Measurements from ENCODE around the gene OLFML2A.

Gene OLFML2A

DNA sequence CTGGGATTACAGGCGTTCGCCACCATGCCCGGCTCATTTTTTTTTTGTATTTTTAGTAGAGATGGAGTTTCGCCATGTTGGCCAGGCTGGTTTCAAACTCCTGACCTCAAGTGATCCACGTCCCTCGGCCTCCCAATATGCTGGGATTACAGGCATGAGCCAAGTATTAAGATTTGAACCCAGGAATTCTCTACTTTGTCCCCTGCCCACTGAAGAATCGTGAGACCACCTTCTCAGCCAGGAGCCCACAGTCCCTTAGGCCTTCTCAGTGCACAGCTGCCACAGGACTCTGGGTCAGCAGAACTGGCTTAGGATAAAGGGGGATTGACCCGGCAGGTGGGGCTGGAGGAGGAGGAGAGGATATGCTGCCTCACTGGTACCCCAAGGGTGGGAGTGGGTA lies 13.4 kb downstream of the OLFML2A start:
- H3K4me1 ChIP-seq (ENCODE audit: control insufficient read depth in 1 of 2, insufficient read depth in 2 of 2, low read length in 2 of 2), result no peaks in the 10 kb centered on the region
- H3K27ac ChIP-seq (ENCODE audit: low read length), result no peak overlapping the region
- H3K27me3 ChIP-seq (ENCODE audit: low read depth, low read length), result no peaks in the 10 kb centered on the region
- H3K9me3 ChIP-seq (ENCODE audit: control insufficient read depth in 1 of 2, low read length in 2 of 2), result no peaks in the 10 kb centered on the region
- no peaks in the 10 kb centered on the region for H3K36me3 ChIP-seq (ENCODE audit: control insufficient read depth in 1 of 2, insufficient read depth in 2 of 2, low read length in 2 of 2)
- H3K4me3 ChIP-seq (ENCODE audit: low read depth in 1 of 2, low read length in 2 of 2), result no peak overlapping the region

DNA sequence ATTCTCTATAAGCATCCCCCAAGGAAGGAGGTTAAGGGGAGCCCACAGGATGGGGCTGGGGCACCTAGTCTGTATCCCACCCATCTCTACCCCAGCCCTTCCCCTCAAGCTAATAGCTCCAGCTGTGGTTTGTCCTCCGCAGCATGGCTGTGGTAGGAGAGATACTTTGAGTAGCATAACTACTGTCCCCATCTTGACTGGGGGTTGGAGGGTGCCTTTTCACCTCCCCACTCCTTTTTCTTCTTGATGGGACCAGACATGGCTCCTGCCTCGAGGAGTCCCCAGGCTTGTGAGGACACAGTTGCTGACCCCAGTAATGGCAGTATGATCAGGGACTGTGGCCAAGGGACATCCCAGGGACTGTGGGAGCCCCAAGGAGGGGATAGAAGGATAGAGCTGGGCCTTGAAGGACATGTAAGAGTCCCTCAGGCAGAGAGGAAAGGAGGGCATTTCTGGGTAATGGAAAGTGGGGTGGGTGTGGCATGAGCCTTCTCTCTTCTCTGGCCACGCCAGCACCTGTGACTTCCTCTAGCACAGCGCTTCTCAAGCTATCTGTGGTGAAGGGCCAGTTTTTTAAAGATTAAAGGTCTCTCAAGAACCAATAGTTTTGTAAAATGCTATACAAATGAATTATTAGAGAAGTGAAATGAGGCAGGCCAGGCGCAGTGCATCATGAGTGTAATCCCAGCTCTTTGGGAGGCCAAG lies 14.0 kb downstream of the OLFML2A start:
- Histone ChIP-seq H3K9me3 (ENCODE audit: control insufficient read depth in 1 of 2, low read length in 2 of 2) (no peaks in the 10 kb centered on the region), H3K4me3 (ENCODE audit: low read depth in 1 of 2, low read length in 2 of 2) (no peak overlapping the region), H3K27me3 (ENCODE audit: low read depth, low read length) (no peaks in the 10 kb centered on the region), H3K27ac (ENCODE audit: low read length) (no peak overlapping the region), H3K36me3 (ENCODE audit: control insufficient read depth in 1 of 2, insufficient read depth in 2 of 2, low read length in 2 of 2) (no peaks in the 10 kb centered on the region), H3K4me1 (ENCODE audit: control insufficient read depth in 1 of 2, insufficient read depth in 2 of 2, low read length in 2 of 2) (no peaks in the 10 kb centered on the region)

DNA sequence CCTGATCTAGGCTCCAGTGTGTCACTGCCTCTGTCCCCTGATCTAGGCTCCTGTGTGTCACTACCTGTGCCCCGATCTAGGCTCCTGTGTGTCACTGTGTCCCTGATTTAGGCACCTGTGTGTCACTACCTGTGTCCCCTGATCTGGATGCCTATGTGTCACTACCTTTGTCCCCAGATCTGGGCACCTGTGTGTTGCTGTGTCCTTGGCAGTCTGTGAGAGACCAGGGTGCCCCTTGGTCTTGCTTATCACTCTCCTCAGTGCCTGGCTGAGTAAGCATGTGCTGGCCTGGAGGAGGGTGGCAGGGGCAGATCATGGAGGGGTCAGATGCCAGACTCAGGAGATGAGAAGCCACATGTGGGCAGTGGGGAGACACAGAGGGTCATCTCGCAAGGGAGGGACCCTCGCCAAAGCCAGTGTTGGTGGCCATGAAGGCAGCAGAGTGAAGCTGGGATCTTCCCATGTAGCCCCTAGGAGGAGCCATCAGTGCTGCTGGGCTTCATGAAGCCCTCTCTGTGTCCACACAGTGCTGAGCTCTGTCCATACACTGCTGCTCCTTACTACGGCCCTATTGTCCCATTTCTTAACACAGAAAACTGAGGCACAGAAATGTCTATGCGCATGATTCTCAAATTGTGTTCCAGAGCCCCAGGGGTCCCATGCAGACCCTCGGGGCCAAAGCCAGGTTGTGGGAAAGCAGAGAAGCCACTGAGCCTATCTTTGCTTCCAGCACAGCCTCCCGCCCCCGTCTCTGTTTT lies 15.5 kb downstream of the OLFML2A start:
- Histone ChIP-seq H3K36me3 (ENCODE audit: control insufficient read depth in 1 of 2, insufficient read depth in 2 of 2, low read length in 2 of 2) (no peaks in the 10 kb centered on the region), H3K9me3 (ENCODE audit: control insufficient read depth in 1 of 2, low read length in 2 of 2) (no peaks in the 10 kb centered on the region), H3K27ac (ENCODE audit: low read length) (no peak overlapping the region), H3K27me3 (ENCODE audit: low read depth, low read length) (no peaks in the 10 kb centered on the region), H3K4me1 (ENCODE audit: control insufficient read depth in 1 of 2, insufficient read depth in 2 of 2, low read length in 2 of 2) (peaks cover 0 to 11% of the 10 kb centered on the region in 2 donors), H3K4me3 (ENCODE audit: low read depth in 1 of 2, low read length in 2 of 2) (no peak overlapping the region)

DNA sequence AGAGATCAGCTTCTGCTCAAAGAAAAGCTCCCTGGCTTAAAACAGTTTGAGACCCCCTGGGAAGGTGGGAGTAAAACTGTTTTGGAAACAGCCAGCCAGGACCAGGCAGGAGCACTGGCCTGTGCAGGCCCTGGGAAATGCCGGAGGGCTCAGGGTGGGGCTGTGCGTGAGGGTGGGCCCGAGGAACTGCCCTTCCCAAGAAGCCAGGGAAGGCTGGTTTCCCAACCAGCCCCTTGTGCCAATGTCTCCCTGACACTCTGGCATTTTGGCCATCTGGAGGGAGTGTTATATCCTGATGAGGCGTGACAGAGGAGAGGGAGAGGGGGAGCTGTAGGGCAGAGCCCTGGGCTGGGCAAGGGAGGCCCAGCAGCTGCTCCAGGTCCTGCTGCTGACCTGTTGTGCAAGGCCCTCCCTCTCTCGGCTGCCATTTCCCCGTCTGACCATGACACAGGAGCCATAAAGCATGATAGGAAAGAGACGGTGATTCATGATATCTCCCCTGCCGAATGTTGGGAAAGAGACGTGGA lies 16.1 kb downstream of the OLFML2A start:
- H3K9me3 ChIP-seq (ENCODE audit: control insufficient read depth in 1 of 2, low read length in 2 of 2), result no peaks in the 10 kb centered on the region
- H3K36me3 ChIP-seq (ENCODE audit: control insufficient read depth in 1 of 2, insufficient read depth in 2 of 2, low read length in 2 of 2), result no peaks in the 10 kb centered on the region
- H3K27ac ChIP-seq (ENCODE audit: low read length), result no peak overlapping the region
- H3K4me3 ChIP-seq (ENCODE audit: low read depth in 1 of 2, low read length in 2 of 2), result no peak overlapping the region
- no peaks in the 10 kb centered on the region for H3K27me3 ChIP-seq (ENCODE audit: low read depth, low read length)
- H3K4me1 ChIP-seq (ENCODE audit: control insufficient read depth in 1 of 2, insufficient read depth in 2 of 2, low read length in 2 of 2), result peaks cover 0 to 17% of the 10 kb centered on the region in 2 donors

DNA sequence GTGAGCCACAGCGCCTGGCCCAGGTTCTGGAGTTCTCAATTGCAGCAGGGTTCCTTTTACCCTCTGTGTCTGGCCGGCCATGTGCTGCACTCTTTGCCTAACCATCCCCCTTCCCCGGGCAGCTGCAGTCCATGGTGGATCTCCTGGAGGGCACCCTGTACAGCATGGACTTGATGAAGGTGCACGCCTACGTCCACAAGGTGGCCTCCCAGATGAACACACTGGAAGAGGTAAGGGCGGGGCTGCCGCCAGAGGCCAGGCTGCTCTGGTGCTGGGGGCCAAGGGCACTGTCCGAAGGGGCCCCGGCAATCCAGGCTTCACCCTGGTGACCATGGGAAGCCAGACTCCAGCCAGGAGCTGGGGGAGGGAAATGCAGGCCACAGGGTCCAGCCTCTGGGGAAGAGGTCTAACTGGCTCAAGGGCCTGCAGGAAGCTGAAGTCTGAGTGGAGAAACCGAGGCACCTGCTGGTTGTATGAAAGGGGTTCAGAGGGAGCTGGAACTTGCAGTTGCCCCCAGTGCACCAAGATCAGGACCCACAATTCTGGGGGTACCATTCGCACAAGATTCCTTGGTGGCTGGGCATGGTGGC lies 18.1 kb downstream of the OLFML2A start:
- Histone ChIP-seq H3K27ac (ENCODE audit: low read length) (no peak overlapping the region), H3K4me1 (ENCODE audit: control insufficient read depth in 1 of 2, insufficient read depth in 2 of 2, low read length in 2 of 2) (peaks cover 2 to 25% of the 10 kb centered on the region in 2 donors), H3K27me3 (ENCODE audit: low read depth, low read length) (no peaks in the 10 kb centered on the region), H3K9me3 (ENCODE audit: control insufficient read depth in 1 of 2, low read length in 2 of 2) (no peaks in the 10 kb centered on the region), H3K36me3 (ENCODE audit: control insufficient read depth in 1 of 2, insufficient read depth in 2 of 2, low read length in 2 of 2) (no peaks in the 10 kb centered on the region), H3K4me3 (ENCODE audit: low read depth in 1 of 2, low read length in 2 of 2) (no peak overlapping the region)

DNA sequence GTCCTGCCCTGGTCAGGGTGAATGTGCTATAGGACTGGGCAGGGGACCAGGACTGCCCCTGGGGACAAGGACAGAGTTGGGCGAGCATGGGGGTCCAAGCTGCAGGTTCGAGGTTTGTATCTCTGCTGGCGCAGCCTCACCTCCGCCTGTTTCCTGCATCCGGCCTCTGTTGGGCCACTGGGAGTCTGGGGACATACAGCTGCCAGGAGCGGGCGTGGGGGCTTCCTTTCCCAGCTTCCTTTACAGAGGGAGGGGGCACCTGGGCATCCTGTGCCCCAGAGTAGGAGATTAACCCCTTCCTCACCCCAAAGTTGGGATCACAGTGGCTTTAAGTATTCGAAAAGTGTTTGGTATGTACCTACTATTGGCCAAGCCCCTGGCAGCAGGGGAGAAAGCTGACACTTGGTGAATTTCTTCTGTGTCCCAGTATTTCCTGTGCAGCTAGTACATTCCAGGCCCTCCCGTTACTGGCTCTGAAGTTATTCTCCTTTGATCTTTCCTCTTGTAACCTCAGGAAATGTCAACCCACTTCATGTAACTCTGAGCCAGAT lies 19.0 kb downstream of the OLFML2A start:
- no peaks in the 10 kb centered on the region for H3K27me3 ChIP-seq (ENCODE audit: low read depth, low read length)
- H3K36me3 ChIP-seq (ENCODE audit: control insufficient read depth in 1 of 2, insufficient read depth in 2 of 2, low read length in 2 of 2), result no peaks in the 10 kb centered on the region
- no peaks in the 10 kb centered on the region for H3K9me3 ChIP-seq (ENCODE audit: control insufficient read depth in 1 of 2, low read length in 2 of 2)
- peaks cover 5 to 31% of the 10 kb centered on the region in 2 donors for H3K4me1 ChIP-seq (ENCODE audit: control insufficient read depth in 1 of 2, insufficient read depth in 2 of 2, low read length in 2 of 2)
- no peak overlapping the region for H3K27ac ChIP-seq (ENCODE audit: low read length)
- H3K4me3 ChIP-seq (ENCODE audit: low read depth in 1 of 2, low read length in 2 of 2), result no peak overlapping the region

DNA sequence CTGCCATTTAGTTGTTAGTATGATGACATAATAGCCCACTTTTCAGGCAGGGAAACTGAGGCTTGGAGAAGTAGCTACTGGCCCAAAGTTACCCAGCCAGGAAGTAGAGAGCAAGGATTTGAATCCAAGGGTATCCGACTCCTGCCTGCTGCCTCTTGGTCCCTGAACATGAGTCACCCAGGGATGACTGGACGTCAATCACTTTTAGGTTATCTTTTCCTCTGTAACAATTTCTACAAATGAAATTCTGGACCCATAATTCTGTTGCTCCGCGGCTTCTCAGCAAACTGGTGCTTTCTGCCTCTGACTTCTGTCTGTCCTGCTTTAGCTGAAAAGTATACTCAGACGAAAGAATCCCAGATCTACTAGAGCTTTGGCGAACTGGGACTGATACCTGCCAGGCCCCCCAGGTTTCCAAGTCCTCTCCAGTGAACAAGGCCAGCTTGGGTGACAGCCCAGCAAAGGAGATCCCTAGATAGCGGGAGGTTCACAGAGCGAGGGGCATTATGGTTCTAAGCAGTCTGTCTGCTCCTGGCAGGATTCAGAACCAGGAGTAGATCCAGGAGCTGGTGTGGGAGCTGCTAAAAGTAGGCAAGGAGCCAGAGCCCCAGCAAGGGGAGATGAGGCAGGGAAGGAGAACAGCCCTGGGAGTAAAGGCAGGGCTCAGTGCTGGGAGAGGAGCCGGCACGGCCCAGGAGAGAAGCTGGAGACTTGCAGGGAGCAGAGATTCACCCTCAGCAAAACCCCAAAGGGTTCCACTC lies 20.6 kb downstream of the OLFML2A start:
- Histone ChIP-seq H3K27ac (ENCODE audit: low read length) (no peak overlapping the region), H3K36me3 (ENCODE audit: control insufficient read depth in 1 of 2, insufficient read depth in 2 of 2, low read length in 2 of 2) (peaks cover 0 to 6% of the 10 kb centered on the region in 2 donors), H3K9me3 (ENCODE audit: control insufficient read depth in 1 of 2, low read length in 2 of 2) (no peaks in the 10 kb centered on the region), H3K27me3 (ENCODE audit: low read depth, low read length) (no peaks in the 10 kb centered on the region), H3K4me1 (ENCODE audit: control insufficient read depth in 1 of 2, insufficient read depth in 2 of 2, low read length in 2 of 2) (peaks cover 5 to 31% of the 10 kb centered on the region in 2 donors), H3K4me3 (ENCODE audit: low read depth in 1 of 2, low read length in 2 of 2) (no peak overlapping the region)

DNA sequence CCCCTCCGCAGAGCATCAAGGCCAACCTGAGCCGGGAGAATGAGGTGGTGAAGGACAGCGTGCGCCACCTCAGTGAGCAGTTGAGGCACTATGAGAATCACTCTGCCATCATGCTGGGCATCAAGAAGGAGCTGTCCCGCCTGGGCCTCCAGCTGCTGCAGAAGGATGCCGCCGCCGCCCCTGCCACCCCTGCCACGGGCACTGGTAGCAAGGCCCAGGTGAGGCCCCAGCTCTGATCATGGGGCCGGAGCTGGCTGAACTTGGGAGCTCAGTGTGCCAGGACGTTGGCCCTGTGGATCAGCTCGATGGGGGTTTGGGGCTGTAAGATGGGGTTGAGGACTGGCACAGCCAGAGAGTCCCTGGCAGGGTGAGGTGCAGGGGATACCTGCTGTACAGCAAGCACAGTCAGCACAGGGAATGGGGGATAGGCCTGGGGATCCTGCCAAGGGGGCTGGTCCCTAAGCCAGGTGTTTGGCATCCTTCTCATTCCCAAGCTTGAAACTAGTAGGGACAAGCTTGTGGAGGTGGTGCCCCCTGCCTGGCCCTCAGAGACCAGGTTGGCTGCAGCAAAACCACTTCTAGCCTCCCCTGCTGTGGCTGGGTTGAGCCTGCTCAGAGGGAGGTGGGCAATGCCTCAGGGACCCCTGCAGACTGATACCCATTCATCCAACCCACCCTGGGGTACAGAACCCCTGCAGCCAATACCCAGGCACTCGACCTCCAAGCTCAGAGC lies 22.5 kb downstream of the OLFML2A start:
- Histone ChIP-seq H3K9me3 (ENCODE audit: control insufficient read depth in 1 of 2, low read length in 2 of 2) (no peaks in the 10 kb centered on the region), H3K4me1 (ENCODE audit: control insufficient read depth in 1 of 2, insufficient read depth in 2 of 2, low read length in 2 of 2) (peaks cover 5 to 31% of the 10 kb centered on the region in 2 donors), H3K36me3 (ENCODE audit: control insufficient read depth in 1 of 2, insufficient read depth in 2 of 2, low read length in 2 of 2) (peaks cover 0 to 6% of the 10 kb centered on the region in 2 donors), H3K27me3 (ENCODE audit: low read depth, low read length) (no peaks in the 10 kb centered on the region), H3K4me3 (ENCODE audit: low read depth in 1 of 2, low read length in 2 of 2) (no peak overlapping the region), H3K27ac (ENCODE audit: low read length) (no peak overlapping the region)

DNA sequence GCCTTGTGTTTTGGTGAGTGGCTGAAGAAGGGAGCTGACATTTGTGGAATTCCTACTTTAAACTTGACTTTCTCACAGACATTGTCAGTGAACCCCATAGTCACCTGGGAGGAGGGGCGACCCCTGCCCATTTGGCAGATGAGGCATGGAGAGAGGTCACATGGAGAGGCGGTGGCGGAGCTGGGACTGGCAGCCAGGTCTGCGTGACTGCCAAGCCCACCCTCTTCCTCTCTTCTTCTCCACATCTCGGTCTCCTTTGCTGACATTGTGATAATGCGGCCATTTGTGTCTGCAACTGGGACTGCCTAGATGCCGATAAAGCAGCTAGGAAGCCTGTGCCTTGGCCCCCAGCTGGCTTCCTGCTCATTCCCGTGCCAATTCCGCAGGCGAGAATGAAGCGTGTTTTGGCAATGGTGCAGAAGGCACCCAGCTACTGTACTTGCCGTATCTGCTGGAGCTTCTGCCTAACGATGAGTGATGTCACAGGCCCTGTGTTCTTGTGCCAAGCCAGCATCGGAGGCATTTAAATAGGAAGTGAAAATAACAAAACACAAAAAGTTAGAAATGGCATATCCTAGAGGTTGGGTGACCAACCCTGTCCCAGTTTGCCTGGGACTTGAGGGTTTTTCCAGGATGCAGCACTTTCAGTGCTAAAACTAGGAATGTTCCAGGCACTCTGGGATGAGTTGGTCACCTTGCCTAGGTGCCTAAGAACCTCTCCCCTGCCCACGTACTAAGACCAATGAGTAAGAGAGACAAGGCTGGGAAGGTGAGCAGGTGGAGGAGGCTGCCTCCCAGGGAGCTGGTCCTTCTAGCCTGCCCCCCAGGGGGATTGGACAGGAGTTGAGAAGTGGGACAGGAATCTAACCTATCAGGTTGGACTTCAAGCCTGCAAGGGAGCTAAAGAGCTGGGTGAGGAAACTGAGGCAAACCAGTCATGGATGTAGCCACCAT lies 23.6 kb downstream of the OLFML2A start:
- Histone ChIP-seq H3K9me3 (ENCODE audit: control insufficient read depth in 1 of 2, low read length in 2 of 2) (no peaks in the 10 kb centered on the region), H3K4me3 (ENCODE audit: low read depth in 1 of 2, low read length in 2 of 2) (no peak overlapping the region), H3K4me1 (ENCODE audit: control insufficient read depth in 1 of 2, insufficient read depth in 2 of 2, low read length in 2 of 2) (peaks cover 5 to 31% of the 10 kb centered on the region in 2 donors), H3K27me3 (ENCODE audit: low read depth, low read length) (no peaks in the 10 kb centered on the region), H3K27ac (ENCODE audit: low read length) (no peak overlapping the region), H3K36me3 (ENCODE audit: control insufficient read depth in 1 of 2, insufficient read depth in 2 of 2, low read length in 2 of 2) (peaks cover 0 to 6% of the 10 kb centered on the region in 2 donors)
